AG08396 (cell line): ENCODE measurements around the gene SRSF10.
"Not testable (repeated sequence)": the region's sequence is repeated elsewhere in the genome, so short reads cannot be mapped to it uniquely, and the experiment has no call there.

Experiments used
- DNase-seq: peaks from one replicate; pipeline ENCODE4 v3.0.0; 2012; ENCODE audit warnings: low spot score, mixed read lengths

SRSF10 gene

DNA sequence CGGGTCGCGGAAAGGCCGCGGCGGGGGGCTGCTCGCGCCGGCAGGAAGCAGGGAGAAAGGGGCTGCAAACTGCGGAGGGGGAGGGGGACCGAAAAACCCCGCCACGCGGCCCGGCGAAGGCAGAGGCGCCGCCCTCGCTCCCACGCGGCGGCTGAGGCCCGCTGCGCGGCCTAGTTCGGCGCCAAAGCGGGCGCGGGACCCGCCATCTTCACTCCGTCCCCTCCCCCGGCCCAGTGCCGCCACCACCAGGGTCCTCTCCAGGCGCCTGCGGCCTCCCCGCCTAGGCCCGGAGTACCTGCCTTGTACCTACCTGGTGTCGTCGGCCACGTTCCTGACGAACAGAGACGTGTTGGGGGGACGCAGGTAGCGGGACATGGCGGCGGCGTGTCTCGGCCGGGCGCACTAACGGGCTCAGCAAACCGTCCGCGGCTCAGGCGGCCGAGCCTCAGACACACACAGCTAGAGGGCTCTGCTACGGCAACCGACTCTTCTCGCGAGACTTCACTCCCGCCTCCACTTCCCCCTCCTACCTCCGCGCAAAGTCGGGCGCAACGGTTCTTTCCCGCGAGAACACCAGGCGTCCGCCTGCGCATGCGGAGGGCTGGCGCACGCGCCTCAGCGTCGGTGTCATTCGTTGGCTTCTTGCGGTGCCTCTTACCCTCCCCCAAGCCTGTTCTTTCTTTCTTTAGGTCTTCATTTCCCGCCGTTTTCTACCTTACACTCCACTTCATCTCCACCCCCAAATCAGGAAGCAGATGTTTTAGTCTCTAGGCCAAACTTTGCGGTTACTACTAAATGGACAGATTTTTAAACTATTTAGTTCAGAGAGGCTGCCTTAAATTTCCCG is at the start of gene SRSF10:
Gene SRSF10, minus strand, starts transcription at position 447 of the 847 bp plus-strand sequence. Its CDS starts 72 bp downstream, at position 375.
- peak; percentile 99 for DNase-seq

DNA sequence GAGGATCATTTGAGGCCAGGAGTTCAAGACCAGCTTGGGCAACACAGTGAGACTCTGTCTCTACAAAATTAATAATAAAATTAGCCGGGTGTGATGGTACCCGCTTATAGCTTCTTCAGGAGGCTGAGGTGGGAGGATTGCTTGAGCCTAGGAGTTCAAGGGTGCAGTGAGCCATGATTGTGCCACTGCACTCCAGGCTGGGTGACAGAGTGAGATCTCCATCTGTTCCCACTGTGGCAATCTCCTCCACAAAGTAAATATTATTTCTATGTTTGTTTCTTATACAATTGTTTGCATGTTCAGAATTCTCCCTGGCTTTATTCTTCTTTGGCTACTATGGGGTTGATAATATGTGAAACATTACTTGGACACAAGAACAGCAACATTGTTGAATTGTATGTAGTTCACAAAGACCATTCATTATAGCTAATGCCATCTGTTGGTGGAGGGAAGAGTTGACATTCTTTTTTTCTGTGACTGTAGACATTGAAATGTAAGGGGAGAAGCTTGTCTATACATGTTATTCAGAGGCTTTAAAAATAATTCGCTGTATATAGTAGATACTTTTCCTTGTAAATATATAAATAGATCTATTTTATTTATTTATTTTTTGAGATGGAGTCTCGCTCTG is 47.8 kb upstream of the SRSF10 start:
- peak; percentile 41 for DNase-seq

DNA sequence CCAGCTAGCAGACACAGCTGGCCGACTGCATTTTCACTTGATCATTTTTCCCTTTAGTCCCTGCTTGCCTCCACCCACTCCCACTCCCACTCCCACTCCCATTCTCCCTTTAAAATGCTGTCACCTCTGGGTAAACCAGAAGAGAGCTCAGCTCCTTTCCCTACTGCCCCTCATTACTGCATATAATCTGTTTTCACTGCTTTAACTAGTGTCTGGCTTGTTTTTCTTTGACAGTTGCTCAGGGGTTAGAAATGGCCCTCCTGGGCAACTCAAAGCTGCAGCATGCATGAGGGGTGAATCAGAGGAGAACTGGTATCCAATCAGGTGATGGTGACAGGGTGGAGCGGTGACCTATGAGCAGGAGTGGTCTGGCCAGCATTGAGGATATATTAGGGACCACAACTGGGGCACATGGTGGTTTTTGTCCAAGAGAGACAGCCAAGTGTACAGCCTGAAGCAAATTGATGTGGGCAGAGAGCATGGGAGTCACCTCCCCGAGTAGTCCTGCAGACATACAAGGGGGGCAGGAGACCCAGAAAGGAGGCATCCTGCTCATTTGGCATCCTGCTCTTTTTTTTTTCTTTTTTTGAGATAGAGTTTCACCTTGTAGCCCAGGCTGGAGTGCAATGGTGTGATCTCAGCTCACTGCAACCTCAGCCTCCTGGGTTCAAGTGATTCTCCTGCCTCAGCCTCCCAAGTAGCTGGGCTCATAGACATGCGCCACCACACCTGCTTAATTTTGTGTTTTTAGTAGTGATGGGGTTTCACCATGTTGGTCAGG is 42.6 kb upstream of the SRSF10 start:
- peak; percentile 86 for DNase-seq

DNA sequence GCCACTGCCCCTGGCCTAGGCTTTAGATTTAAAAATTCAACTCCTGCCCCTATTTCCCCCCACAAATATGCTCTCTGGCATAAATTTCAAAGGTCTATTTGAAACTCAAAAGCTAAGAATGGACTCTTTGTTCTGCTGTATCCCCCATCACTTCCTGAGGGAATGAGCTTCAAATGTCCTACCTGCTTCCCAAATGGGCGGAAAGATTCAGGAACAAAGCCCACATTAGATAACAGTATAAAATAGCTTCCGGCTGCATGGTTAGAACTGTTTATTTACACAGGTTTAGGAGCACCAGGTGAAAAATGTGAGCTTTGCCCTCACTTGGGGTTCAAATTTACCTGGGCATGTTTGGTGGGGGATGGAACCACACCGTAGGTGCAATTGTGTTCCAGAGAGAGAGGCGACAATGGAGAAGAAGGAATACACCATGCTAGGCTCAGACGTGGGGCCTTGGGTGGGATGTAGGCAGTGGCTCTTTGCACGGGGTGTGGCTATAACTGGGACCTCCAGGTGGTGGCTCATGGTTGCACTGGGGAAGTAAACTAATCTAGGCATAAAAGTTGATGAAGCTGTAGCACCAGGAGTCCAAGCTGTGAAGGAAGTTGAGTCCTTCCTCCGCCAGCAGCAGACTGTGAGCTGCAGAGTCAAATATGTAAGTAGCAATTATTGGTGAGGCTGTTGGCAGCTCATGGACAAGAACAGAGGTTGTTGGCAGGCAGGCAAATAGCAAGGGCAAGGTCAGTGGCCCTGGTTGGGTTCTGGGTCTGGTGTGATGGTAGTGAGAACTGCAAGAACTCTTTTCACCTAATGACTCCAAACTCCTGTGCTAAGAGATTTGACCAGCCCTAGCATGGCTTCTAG is 41.5 kb upstream of the SRSF10 start:
- no peak for DNase-seq

DNA sequence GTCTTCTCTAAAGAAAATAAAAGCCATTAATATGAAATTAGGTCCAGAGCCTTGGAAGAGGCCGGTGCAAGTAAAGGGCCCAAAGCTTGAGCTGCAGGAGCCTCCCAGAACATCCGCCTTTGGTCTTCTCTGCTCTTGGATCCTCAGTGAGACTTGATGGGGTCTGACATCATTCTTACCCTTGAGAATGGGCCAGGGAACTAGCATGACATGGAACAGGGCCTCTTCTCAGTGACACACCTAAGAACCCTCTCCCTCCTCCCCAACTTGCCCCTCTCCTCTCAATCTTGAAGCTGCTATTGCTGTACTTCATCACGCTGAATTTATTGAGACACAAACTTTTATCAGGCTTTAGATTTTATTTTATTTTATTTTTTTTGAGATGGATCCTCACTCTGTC is 40.3 kb upstream of the SRSF10 start:
- no peak for DNase-seq

DNA sequence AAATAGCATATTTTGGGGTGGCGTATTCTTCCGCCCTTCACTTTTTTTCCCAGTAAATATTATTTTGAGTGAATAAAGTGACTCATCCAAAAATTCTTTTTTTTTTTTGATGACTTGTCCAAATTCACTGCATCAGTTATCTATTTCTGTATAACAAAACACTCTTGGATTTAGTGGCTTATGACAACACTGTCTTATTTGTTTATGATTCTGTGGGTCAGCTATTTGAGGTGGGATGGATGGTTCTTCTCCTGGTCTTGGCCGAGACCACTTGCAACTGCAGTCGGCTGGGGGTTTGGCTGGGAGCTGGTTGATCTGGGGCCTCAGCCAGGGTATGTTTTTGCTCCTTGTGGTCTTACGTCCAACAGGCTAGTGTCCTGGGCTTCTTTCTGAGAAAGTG is 39.9 kb upstream of the SRSF10 start:
- peak; percentile 20 for DNase-seq

DNA sequence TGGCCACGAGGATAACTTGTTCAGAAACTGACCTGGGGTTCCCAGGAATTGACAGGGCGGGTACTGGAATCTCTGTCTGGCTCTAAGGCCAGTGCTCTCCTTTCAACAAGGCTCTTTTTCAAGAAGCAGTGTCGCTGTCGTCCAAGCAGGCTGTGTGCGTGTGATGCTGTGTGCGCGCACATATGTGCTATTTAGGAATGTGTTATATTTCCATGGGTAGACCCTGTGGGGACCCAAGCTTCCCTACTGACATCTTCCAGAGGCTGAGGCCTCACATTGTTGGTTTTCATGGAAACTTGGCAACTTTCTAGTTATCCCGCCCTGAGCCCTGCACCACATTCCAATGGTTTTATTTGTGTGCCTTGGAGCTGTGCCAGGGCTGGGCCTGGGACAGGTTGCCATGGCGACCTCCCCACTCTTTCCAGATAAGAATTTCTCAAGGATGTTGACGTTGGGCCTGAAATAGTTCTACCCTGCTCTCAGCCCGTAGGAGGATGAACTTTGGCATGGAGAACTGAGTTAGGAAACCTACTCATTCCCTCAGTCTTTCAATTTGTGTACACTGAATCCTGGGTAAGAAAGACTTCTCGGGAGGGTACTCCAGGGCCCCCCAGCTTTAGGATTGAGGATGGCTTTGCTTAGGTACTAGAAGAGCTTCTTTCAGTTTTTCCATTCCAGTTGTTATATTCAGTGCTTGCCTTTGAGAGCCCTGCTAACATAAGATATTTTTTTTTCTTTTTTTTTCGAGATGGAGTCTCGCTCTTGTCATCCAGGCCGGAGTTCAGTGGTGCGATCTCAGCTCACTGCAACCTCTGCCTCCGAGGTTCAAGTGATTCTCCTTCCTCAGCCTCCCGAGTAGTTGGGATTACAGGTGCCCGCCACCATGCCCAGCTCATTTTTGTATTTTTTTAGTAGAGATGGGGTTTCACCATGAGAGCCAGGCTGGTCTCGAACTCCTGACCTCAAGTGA is 38.8 kb upstream of the SRSF10 start:
- peak; percentile 92 for DNase-seq

DNA sequence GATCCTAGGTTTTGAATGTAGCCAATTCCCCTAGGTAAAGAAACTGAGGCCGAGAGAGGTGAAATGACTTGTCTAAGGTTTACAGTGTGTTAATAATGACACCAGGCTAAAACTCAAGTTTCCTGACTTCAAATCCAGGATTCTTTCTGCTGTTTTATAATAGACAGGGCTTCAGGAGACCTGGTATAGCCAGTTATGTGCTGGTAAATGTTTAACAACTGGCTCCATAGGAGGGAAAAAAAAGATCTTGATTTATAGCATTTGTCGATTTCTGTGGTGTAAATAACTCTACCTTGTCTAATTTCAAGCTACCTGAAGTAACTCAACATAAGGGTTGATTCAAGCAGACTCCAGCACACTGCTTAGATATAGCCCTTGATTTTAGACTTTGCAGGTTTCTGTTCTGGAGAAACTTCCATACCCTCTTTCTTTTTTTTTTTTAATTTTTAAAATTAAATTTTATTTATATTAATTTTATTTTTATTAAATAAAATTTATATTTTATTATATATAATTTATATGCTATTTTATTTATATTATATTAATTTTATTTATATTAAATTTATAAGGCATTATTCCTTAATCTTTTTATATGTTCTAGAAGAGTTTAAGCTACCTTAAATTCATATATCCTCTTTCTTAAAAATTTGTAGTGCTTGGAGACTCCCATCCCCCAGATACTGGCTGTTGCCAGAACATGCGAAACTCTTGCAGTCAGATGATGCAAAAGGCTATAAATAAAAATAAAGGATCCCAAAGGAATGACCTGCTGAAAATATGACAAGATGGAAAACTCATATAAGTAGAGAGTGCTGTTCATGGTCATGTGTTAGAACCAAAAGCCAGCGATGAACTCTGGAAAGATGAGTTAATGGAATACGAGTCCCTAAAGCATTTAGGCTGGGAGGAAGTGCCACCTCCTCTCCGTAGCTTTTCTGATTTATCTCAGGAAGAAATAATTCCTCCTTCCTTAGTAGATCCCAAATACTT is 35.4 kb upstream of the SRSF10 start:
- DNase-seq, result peak; percentile 26

DNA sequence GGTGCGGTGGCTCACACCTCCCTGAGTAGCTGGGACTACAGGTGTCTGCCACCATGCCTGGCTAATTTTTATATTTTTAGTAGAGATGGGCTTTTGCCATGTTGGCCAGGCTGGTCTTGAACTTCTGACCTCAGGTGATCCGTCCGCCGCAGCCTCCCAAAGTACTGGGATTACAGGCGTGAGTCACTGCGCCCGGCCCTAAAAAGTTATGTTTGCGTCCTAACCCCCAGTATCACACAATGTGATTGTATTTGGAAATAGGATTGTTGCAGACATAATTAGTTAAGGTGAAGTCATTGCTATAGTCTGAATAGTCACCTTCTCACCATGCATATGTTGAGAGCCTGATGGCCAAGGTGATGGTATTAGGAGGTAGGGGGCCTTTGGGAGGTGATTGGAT is 32.8 kb upstream of the SRSF10 start:
- not testable (repeated sequence) for DNase-seq

DNA sequence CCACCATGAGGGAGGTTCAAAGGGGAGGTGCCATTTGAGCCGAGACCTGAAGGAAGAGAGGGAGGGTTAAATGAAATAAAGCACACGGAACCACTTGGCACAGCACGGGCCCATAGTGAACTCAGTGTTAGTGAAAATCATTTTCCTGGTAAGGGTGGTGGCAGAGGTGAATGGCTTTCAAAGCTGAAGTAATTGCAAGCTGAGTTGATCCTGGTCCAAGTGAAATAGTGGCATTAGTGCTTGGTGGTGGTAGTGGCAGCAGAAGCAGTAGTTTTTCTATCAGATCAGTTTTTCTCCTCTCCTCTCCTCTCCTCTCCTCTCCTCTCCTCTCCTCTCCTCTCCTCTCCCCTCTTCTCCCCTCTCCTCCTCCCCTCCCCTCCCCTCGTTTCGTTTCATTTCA is 30.5 kb upstream of the SRSF10 start:
- DNase-seq, result no peak

DNA sequence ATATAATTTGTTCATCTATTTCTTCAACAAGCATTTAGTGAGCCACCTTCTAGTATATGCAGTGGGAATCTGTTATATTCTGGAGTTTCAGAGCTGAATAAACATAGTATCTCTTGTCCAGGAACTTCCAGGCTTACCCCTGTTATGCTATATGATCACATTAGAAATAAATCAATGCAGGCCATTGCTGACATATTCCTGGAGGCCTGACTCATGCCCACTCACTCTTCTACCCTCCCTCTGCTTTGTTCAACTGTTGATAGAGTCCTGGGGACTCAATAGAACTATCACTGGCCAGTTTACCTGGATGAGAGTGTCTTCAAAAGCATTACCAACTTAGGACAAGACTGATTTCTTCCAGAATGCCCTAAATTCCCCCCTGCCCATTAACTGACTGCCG is 29.3 kb upstream of the SRSF10 start:
- DNase-seq, result peak; percentile 49

DNA sequence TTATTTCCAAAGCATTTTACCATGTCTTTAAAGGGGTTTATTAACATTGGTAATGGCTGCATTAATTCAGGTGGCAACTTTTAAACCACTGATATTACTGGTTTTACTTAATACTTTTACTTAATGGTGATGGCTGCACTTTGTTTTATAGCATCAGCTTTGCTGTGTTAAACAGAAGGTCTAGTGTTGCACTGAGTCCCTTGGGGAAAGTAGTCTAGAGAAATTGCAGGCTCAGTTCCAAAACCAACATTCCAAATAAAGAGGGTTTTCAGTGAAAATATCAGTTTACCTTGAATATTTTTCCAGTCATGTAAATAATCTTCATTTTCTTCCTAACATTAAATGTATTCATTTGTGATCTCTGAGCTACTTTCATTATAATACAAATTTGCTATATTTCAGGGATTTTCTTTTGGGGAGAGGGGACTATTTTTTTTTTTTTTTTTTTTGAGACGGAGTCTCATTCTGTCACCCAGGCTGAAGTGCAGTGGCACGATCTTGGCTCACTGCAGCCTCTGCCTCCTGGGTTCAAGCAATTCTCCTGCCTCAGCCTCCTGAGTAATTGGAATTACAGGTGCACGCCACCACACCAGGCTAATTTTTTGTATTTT is 28.6 kb upstream of the SRSF10 start:
- DNase-seq, result not testable (repeated sequence)

DNA sequence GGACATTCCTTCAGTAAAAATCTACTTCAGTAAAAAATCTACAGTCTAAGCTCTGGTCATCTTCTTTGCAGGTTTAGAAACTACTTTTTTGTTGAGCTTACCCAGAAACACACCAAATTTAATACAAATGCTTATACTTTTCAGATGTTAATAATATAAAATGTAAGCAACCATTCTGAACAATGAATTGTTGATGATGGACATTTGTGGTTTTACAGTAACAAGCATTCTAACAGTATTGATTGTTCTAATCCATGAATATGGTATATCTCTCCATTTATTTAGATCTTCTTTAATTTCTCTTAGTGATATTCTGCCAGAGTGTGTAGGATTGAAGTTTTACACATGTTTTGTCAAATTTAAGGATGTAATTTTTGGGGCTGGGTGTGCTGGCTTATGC is 27.0 kb upstream of the SRSF10 start:
- DNase-seq, result no peak

DNA sequence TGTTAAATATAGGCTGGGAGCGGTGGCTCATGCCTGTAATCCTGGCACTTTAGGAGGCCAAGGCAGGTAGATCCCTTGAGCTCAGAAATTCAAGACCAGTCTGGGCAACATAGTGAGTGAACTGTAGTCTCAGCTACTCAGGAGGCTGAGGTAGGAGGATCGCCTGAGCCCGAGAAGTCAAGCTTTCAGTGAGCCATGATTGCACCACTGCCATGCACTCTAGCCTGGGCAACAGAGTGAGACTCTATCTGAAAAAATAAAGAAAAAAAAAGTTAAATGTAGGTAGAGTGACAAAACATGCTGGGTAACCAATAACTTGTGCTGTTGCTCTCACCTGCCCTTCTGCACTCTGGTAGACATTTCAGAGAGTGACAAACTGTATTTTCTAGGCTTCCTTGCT is 25.0 kb upstream of the SRSF10 start:
- no peak for DNase-seq

DNA sequence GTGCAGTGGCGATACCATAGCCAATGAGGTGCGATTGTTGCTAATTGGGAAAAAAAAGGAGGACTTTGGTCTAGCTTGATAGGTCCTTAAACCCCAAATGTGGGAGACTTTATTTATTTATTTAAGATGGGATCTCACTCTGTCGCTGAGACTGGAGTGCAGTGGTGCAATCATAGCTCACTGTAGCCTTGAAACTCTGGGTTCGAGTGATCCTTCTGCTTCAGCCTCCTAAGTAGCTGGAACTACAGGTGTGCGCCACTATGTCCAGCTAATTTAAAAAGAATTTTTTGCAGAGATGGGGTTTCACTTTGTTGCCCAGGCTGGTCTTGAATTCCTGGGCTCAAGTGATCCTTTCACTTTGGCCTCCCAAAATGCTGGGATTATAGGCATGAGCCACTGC is 24.0 kb upstream of the SRSF10 start:
- no peak for DNase-seq

DNA sequence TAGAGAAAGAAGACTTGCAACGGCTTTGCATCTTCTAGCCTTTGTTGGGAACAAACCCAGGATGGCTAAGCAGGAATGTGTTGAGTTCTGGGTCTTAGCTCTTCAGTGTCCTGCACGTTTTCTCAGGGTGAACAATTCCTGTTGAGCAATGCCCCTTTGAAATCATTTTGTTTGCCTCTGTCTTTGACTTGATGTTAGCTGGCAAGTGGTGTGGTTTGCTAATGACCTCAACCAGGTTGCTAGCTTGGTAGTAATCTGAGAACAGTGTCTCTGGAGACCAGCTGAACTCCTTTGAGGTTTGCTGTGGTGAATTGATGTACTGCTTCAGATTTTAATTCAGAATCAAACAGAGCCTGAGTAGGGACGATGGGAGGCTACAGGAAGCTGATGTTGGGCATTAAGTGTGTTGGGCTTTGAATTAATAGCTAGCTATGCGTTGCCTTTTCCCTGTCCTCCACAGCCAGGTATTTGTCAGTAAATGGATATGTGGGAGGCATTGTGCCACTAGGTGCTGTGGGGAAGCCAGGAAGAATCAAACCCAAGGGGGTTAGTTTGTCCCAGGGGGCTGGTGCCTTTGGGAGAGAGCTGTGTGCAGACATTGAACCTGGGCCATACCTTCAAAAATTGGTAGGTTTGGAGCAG is 23.3 kb upstream of the SRSF10 start:
- peak; percentile 41 for DNase-seq

DNA sequence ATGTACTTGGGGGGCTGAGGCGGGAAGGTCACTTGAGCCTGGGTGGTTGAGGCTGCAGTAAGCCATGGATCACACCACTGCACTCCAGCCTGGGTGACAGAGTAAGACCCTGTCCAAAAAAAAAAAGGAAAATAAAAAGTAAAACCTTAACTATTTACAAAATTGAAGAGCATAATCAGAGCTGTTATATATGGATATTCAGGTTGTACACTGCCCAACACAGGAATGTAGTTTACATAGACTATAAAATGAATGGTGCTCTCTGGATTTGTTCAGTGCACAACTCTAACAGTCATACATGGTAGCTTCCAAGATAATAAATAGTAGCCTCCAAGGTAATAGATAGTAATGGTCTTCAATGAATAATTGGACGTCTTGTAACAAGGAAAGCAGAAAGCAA is 22.6 kb upstream of the SRSF10 start:
- no peak for DNase-seq

DNA sequence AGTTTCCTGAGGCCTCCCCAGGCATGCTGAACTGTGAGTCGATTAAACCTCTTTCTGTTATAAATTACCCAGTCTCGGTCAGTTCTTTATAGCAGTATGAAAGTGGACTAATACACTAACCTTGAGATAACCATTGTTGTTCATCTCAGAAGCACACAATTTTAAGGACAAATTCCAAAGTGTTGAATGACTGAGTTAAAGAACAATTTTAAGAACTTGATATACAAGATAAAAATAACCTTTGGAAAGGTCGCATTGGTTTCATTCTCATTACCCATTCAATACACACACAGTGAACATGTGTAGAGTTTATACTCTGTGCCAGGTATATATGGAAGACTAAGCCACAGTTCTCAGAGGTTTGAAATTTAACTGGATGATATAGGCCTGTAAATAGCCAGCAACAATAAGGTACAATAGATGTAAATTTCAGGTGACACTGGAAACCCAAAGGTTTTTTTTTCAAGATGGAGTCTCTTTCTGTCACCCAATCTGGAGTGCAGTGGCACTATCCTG is 19.1 kb upstream of the SRSF10 start:
- no peak for DNase-seq
